ENCODE data around the gene STK33.

STK33 gene

DNA sequence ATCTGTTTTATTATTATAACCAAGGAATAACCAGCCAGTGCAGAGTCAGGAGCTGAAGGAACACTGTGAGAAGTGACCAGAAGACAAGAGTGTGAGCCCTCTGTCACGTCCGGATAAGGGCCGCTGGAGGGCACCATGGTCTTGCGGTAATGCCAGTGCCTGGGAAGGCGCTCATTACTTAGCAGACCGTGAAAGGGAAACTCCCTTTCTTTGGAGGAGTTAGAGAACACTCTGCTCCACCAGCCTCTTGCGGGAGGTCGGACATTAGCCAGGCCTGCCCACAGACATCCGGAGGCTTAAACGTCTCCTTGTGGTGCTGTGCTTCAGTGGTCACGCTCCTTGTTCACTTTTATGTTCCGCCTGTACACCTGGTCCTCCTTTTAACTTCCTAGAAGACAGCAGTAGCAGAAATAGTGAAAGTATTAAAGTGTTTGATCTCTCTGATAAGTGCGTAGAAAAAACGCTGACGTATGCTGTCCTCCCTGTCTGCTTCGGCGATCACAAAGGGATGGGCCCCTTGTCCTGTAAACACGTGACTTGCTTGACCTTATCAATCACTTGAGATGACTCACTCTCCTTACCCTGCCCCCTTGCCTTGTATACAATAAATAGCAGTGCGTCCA, 209.7 kb downstream of the STK33 start:
- H3K9me3 ChIP-seq (ENCODE audit: insufficient read depth, low read length, severe bottlenecking) = no peaks in the 10 kb centered on the region
- no peak for DNase-seq
- H2AFZ ChIP-seq (ENCODE audit: low read depth, low read length) = no peak overlapping the region
- ATAC-seq (ENCODE audit: insufficient read depth, low read depth) = no peak
- H3K9ac ChIP-seq (ENCODE audit: low read depth, low read length) = no peak overlapping the region
- no peak overlapping the region for H3K4me3 ChIP-seq (ENCODE audit: low read depth in 1 of 2, low read length in 2 of 2)
- no peaks in the 10 kb centered on the region for H4K20me1 ChIP-seq (ENCODE audit: insufficient read depth, low read length)
- H3K36me3 ChIP-seq (ENCODE audit: insufficient read depth, low read length) = no peaks in the 10 kb centered on the region
- H3K27ac ChIP-seq (ENCODE audit: low read length) = no peak overlapping the region
- H3K27me3 ChIP-seq (ENCODE audit: insufficient read depth, low read length, poor library complexity) = no peaks in the 10 kb centered on the region
- no peak for TF ChIP-seq EZH2 (IDR thresholded peaks at IDR 0.05; ENCODE audit: borderline replicate concordance, low read depth, low read length, severe bottlenecking)
- TF ChIP-seq, protein P1, sequence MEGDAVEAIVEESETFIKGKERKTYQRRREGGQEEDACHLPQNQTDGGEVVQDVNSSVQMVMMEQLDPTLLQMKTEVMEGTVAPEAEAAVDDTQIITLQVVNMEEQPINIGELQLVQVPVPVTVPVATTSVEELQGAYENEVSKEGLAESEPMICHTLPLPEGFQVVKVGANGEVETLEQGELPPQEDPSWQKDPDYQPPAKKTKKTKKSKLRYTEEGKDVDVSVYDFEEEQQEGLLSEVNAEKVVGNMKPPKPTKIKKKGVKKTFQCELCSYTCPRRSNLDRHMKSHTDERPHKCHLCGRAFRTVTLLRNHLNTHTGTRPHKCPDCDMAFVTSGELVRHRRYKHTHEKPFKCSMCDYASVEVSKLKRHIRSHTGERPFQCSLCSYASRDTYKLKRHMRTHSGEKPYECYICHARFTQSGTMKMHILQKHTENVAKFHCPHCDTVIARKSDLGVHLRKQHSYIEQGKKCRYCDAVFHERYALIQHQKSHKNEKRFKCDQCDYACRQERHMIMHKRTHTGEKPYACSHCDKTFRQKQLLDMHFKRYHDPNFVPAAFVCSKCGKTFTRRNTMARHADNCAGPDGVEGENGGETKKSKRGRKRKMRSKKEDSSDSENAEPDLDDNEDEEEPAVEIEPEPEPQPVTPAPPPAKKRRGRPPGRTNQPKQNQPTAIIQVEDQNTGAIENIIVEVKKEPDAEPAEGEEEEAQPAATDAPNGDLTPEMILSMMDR (IDR thresholded peaks at IDR 0.05; ENCODE audit: borderline replicate concordance, extremely low read depth, low read length, poor library complexity, severe bottlenecking) = no peak
- H3K79me2 ChIP-seq (ENCODE audit: insufficient read depth, low read length) = no peaks in the 10 kb centered on the region
- H3K4me1 ChIP-seq (ENCODE audit: insufficient read depth, low read length) = no peaks in the 10 kb centered on the region
- no peak overlapping the region for H3K4me2 ChIP-seq (ENCODE audit: insufficient read depth, low read length)

DNA sequence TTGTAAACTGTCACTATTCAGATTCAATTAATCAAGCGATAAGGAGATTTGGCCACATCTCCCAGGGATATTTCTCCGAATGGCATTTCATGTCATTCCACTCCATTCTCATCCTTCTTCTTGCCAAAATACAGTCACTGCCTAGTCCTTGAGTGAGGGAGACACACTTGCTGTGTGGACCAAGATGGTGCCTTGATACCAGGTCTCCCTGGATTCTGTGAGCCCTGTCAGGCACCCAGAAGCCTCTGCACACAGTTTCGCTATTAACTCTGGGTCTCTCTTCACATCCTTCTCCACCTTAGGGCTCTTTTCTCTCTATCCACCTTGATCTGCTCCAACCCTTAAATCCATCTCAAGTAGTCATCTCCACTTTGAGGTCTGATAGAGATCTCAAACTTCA, 210.4 kb downstream of the STK33 start:
- Histone ChIP-seq H3K4me1 (ENCODE audit: insufficient read depth, low read length) (no peaks in the 10 kb centered on the region), H3K9ac (ENCODE audit: low read depth, low read length) (no peak overlapping the region), H3K27ac (ENCODE audit: low read length) (no peak overlapping the region), H3K27me3 (ENCODE audit: insufficient read depth, low read length, poor library complexity) (no peaks in the 10 kb centered on the region), H3K4me2 (ENCODE audit: insufficient read depth, low read length) (no peak overlapping the region), H3K4me3 (ENCODE audit: low read depth in 1 of 2, low read length in 2 of 2) (no peak overlapping the region), H3K36me3 (ENCODE audit: insufficient read depth, low read length) (no peaks in the 10 kb centered on the region), H3K79me2 (ENCODE audit: insufficient read depth, low read length) (no peaks in the 10 kb centered on the region), H3K9me3 (ENCODE audit: insufficient read depth, low read length, severe bottlenecking) (no peaks in the 10 kb centered on the region), H2AFZ (ENCODE audit: low read depth, low read length) (no peak overlapping the region), H4K20me1 (ENCODE audit: insufficient read depth, low read length) (no peaks in the 10 kb centered on the region)
- no peak for DNase-seq
- TF ChIP-seq, protein P1 (IDR thresholded peaks at IDR 0.05; ENCODE audit: borderline replicate concordance, extremely low read depth, low read length, poor library complexity, severe bottlenecking) = no peak
- TF ChIP-seq EZH2 (IDR thresholded peaks at IDR 0.05; ENCODE audit: borderline replicate concordance, low read depth, low read length, severe bottlenecking) = no peak
- no peak for ATAC-seq (ENCODE audit: insufficient read depth, low read depth)

- no peak overlapping the region for H3K4me2 ChIP-seq (ENCODE audit: insufficient read depth, low read length)
- no peak overlapping the region for H2AFZ ChIP-seq (ENCODE audit: low read depth, low read length)
- DNase-seq (no peak), ATAC-seq (ENCODE audit: insufficient read depth, low read depth) (no peak)
- H3K79me2 ChIP-seq (ENCODE audit: insufficient read depth, low read length) = no peaks in the 10 kb centered on the region
- no peak overlapping the region for H3K27ac ChIP-seq (ENCODE audit: low read length)
- no peak overlapping the region for H3K4me3 ChIP-seq (ENCODE audit: low read depth in 1 of 2, low read length in 2 of 2)
- no peaks in the 10 kb centered on the region for H3K36me3 ChIP-seq (ENCODE audit: insufficient read depth, low read length)
- no peaks in the 10 kb centered on the region for H4K20me1 ChIP-seq (ENCODE audit: insufficient read depth, low read length)
- no peaks in the 10 kb centered on the region for H3K27me3 ChIP-seq (ENCODE audit: insufficient read depth, low read length, poor library complexity)
- no peaks in the 10 kb centered on the region for H3K9me3 ChIP-seq (ENCODE audit: insufficient read depth, low read length, severe bottlenecking)
- H3K9ac ChIP-seq (ENCODE audit: low read depth, low read length) = no peak overlapping the region
- TF ChIP-seq, protein P1 (IDR thresholded peaks at IDR 0.05; ENCODE audit: borderline replicate concordance, extremely low read depth, low read length, poor library complexity, severe bottlenecking) = no peak
- TF ChIP-seq EZH2 (IDR thresholded peaks at IDR 0.05; ENCODE audit: borderline replicate concordance, low read depth, low read length, severe bottlenecking) = no peak
- H3K4me1 ChIP-seq (ENCODE audit: insufficient read depth, low read length) = no peaks in the 10 kb centered on the region
Measured at GRCh38 chr11:8383227-8383626, 210.8 kb downstream of the STK33 start.
